Spleen (tissue), 11 donors: ENCODE measurements around the gene OR52M1. TPM values are rescaled to one million over a fixed set of nuclear protein-coding genes. Genes with fewer than 3 reads are reported as not detected.

Experiments
- DNase-seq: peaks from one replicate; pipeline ENCODE4 v3.0.0-alpha.2; 2020
- H3K27ac ChIP-seq, 8 donors: fragments of 200-600 bp; sonication (generic) in 7 of 8; 1 replicate in 4 of 8; 2 replicates in 4 of 8; pipeline versions ENCODE4 v1.5.0 to v1.8.0; 2016 to 2021; ENCODE audit warnings: inconsistent platforms in 4 of 8, mild to moderate bottlenecking in 4 of 8, moderate library complexity in 1 of 8
- H3K27me3 ChIP-seq, 7 donors: fragments of 200-600 bp; sonication (generic) in 6 of 7; replicated peaks in 1 of 7; 1 replicate in 4 of 7; 2 replicates in 3 of 7; pipeline versions ENCODE4 v1.5.0 to v1.8.0; 2016 to 2021; ENCODE audit warnings: inconsistent platforms in 3 of 7, mild to moderate bottlenecking in 1 of 7
- H3K36me3 ChIP-seq, 6 donors: fragments of 200-600 bp; sonication (generic) in 5 of 6; 1 replicate in 4 of 6; 2 replicates in 2 of 6; pipeline versions ENCODE4 v1.5.0 to v1.8.0; 2016 to 2021; ENCODE audit warnings: inconsistent platforms in 2 of 6
- H3K4me1 ChIP-seq, 6 donors: fragments of 200-600 bp; sonication (generic) in 5 of 6; 1 replicate in 3 of 6; 2 replicates in 3 of 6; pipeline versions ENCODE4 v1.5.0 to v1.8.0; 2016 to 2021; ENCODE audit warnings: inconsistent platforms in 3 of 6
- H3K4me3 ChIP-seq, 8 donors: fragments of 200-600 bp; sonication (generic) in 7 of 8; 1 replicate in 4 of 8; 2 replicates in 4 of 8; pipeline versions ENCODE4 v1.5.0 to v1.8.0; 2016 to 2021; ENCODE audit warnings: inconsistent platforms in 4 of 8, mild to moderate bottlenecking in 4 of 8, moderate library complexity in 2 of 8
- H3K9me3 ChIP-seq, 8 donors: fragments of 200-600 bp; sonication (generic) in 7 of 8; 1 replicate in 4 of 8; 2 replicates in 4 of 8; pipeline versions ENCODE4 v1.5.0 to v1.8.0; 2016 to 2021; ENCODE audit warnings: inconsistent platforms in 4 of 8
- POLR2A ChIP-seq, 3 donors: fragments of 450-650 bp; IDR thresholded peaks; one replicate each; pipeline ENCODE4 v1.5.1; 2017; ENCODE audit warnings: antibody characterized with exemption in 3 of 3, mild to moderate bottlenecking in 1 of 3
- POLR2AphosphoS5 ChIP-seq, 3 donors: sonication (generic); formaldehyde crosslinking; IDR thresholded peaks; one replicate each; pipeline ENCODE4 v1.5.1; 2017; ENCODE audit warnings: antibody characterized with exemption in 3 of 3
- WGBS, 5 donors: extraction: QIAGEN DNeasy Blood & Tissue Kit in 3 of 5; methylation state at CpG; one replicate each; pipeline versions ENCODE4 v1.1.5 to v1.1.7; 2013 to 2018; 5-methylcytosine and 5-hydroxymethylcytosine counted together
- intact Hi-C: fragments of 100-400 bp; cut with DNase I; formaldehyde crosslinking; loops from one replicate; pipeline ENCODE4 v1.15.0; 2023; ENCODE audit warnings: low total_unique reads
- polyA plus RNA-seq, 3 donors: library from polyadenylated mRNA; stranded (reverse); fragments of 200-250 nt; gene quantifications; one replicate each; pipeline ENCODE4 v1.2.1, GENCODE V29; 2013
- total RNA-seq, 7 donors: library from RNA; depleted of rRNA in 3 of 7; stranded (reverse); fragments of >200 nt in 3 of 7; fragmentation: NEBNext Ultra II Directional in 4 of 7; extraction: Animal tissue kit (Norgen Biotek cat#: 25700) in 4 of 7; gene quantifications; one replicate each; pipeline versions ENCODE4 v1.1.0 to v1.2.1, GENCODE V29; 2016 to 2021
- TF ChIP-seq, protein P1 (sequence below), 11 experiments: fragments of 200-600 bp in 7 of 11; fragments of 450-650 bp in 4 of 11; sonication (generic) in 4 of 11; IDR thresholded peaks in 8 of 11; conservative IDR thresholded peaks in 3 of 11; 1 replicate in 7 of 11; 2 replicates in 4 of 11; pipeline versions ENCODE4 v1.4.0 to v1.8.0; 2016 to 2021; ENCODE audit warnings: antibody characterized with exemption in 11 of 11, inconsistent platforms in 4 of 11, mild to moderate bottlenecking in 1 of 11
- donor health status: healthy with polysubstance abuse.
- donor health status: DM: no; HTN: no; CAD: no; lungs with moderate emphysema.
- donor health status: DM: no; HTN: no; CAD: no.
- donor health status: Bipolar disorder and iron deficiency.
- donor health status: healthy.
- donor health status: DM: no; HTN: no; CAD: no.
- donor health status: DM: yes; HTN: yes; CAD: no.

Gene OR52M1
- total and polyA plus RNA-seq, 10 donors: not detected

DNA sequence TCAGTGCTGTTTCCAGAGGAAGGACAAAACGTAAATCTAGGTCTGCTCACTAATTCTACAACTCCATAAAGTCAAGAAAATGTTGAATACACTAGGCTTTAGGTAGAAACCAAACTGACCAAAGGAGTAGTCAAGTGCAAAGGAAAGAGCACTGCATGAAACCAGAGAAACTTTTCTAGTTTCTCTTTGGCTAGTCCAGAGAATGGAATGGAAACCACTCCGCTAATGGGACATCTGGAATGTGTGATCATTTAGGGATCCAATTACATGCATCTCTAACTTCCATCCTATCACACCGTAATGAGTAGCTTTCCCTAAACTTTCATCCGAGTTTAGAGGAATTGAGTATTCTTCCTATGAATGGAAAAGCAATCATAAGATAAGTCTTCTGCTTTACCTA is 2.4 kb downstream of the OR52M1 start:
- H3K27ac ChIP-seq: no peak overlapping the region
- peaks cover 0 to 7% (median 0%) of the 10 kb centered on the region in 7 donors for H3K27me3 ChIP-seq
- TF ChIP-seq, protein P1, sequence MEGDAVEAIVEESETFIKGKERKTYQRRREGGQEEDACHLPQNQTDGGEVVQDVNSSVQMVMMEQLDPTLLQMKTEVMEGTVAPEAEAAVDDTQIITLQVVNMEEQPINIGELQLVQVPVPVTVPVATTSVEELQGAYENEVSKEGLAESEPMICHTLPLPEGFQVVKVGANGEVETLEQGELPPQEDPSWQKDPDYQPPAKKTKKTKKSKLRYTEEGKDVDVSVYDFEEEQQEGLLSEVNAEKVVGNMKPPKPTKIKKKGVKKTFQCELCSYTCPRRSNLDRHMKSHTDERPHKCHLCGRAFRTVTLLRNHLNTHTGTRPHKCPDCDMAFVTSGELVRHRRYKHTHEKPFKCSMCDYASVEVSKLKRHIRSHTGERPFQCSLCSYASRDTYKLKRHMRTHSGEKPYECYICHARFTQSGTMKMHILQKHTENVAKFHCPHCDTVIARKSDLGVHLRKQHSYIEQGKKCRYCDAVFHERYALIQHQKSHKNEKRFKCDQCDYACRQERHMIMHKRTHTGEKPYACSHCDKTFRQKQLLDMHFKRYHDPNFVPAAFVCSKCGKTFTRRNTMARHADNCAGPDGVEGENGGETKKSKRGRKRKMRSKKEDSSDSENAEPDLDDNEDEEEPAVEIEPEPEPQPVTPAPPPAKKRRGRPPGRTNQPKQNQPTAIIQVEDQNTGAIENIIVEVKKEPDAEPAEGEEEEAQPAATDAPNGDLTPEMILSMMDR (IDR thresholded peaks at IDR 0.05 in 8 of 11, conservative IDR thresholded peaks at IDR 0.05 in 3 of 11): no peak
- no peak for TF ChIP-seq POLR2A (IDR thresholded peaks at IDR 0.05)
- no peak for TF ChIP-seq POLR2AphosphoS5 (IDR thresholded peaks at IDR 0.05)
- H3K36me3 ChIP-seq: no peaks in the 10 kb centered on the region
- intact Hi-C loops: no loop called here
- 73 to 87% (median 82%) methylated on average over 4 of the region's 4 CpGs for WGBS, 5 donors
- DNase-seq: no peak
- H3K4me3 ChIP-seq: no peak overlapping the region
- no peaks in the 10 kb centered on the region for H3K4me1 ChIP-seq
- peaks cover 0 to 18% (median 8%) of the 10 kb centered on the region in 8 donors for H3K9me3 ChIP-seq

DNA sequence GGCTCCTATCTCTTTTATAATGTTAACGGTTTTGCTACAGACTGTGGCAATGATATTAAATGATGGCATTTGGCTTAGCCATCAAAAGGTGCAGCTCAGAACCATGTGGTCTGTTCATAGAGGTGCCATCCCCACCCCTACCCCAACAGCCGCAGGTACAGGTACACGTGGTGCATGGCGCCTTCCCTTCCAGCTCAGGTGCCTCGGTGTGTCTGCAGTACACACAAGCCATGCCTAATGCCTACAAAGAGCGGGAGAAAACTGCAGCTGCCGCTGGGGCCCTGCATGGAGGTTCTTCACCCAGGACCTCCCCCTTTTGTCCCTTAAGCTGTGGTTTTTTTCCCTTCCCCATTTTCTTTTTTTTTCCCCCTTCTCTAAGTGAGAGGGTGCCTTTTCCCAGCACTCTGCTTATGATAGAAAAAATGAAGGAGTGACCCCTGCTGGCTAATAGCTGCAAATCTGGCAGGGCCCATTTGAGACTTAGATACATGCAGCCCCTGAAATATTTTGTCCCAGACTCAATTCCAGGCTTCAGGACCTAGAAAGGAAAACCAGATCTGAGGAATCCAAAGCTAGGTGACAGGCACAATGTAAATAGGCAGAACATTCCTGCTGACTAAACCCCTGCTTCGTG is 6.5 kb downstream of the OR52M1 start:
- H3K36me3 ChIP-seq: no peaks in the 10 kb centered on the region
- intact Hi-C loops: no loop called here
- no peak overlapping the region for H3K27ac ChIP-seq
- no peak overlapping the region for H3K4me3 ChIP-seq
- 76 to 86% (median 82%) methylated on average over 8 of the region's 8 CpGs for WGBS, 5 donors
- DNase-seq: no peak
- TF ChIP-seq, protein P1 (IDR thresholded peaks at IDR 0.05 in 8 of 11, conservative IDR thresholded peaks at IDR 0.05 in 3 of 11): no peak
- TF ChIP-seq POLR2A (IDR thresholded peaks at IDR 0.05) (no peak), POLR2AphosphoS5 (IDR thresholded peaks at IDR 0.05) (no peak)
- H3K4me1 ChIP-seq: no peaks in the 10 kb centered on the region
- peaks cover 0 to 19% (median 0%) of the 10 kb centered on the region in 7 donors for H3K27me3 ChIP-seq
- H3K9me3 ChIP-seq: peaks cover 0 to 29% (median 16%) of the 10 kb centered on the region in 8 donors

DNA sequence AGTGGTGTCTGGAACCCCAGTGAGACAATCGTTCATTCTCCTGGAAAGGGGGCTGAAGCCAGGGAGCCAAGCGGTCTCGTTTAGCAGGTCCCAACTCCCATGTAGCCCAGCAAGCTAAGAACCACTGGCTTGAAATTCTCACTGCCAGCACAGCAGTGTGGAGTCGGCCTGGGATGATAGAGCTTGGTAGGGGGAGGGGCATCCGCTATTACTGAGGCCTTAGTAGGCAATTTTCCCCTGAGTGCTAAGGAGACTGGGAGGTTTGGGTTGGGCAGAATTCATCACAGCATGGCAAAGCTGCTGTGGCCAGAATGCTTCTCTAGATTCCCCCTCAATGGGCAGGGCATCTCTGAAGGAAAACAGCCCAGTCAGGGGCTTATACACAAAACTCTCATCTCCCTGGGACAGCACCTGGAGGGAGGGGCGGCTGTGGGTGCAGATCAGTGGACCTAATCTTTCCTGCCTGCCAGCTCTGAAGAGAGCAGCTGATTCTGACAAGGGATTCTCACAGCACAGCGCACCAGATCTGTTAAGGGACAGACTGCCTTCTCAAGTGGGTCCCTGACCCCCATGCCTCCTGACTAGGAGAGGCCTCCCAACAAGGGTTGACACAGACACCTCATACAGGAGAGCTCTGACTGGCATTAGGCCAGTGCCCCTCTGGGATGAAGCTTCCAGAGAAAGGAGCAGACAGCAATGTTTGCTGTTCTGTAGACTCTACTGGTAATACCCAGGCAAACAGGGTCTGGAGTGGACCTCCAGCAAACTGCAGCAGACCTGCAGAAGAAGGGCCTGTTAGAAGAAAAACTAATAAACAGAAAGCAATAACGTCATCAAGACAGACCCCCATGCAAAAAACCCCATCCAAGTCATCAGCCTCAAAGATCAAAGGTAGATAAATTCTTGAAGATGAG is 14.8 kb downstream of the OR52M1 start:
- H3K36me3 ChIP-seq: no peaks in the 10 kb centered on the region
- no peak overlapping the region for H3K4me3 ChIP-seq
- H3K27ac ChIP-seq: no peak overlapping the region
- intact Hi-C loops: no loop called here
- 71 to 82% (median 73%) methylated on average over 7 to 8 of the region's 8 CpGs for WGBS, 5 donors
- peaks cover 0 to 22% (median 0%) of the 10 kb centered on the region in 7 donors for H3K27me3 ChIP-seq
- H3K4me1 ChIP-seq: no peaks in the 10 kb centered on the region
- peaks cover 0 to 11% (median 5%) of the 10 kb centered on the region in 8 donors for H3K9me3 ChIP-seq
- TF ChIP-seq POLR2A (IDR thresholded peaks at IDR 0.05) (no peak), POLR2AphosphoS5 (IDR thresholded peaks at IDR 0.05) (no peak)
- TF ChIP-seq, protein P1 (IDR thresholded peaks at IDR 0.05 in 8 of 11, conservative IDR thresholded peaks at IDR 0.05 in 3 of 11): no peak
- no peak for DNase-seq

- H3K27ac ChIP-seq: no peak overlapping the region
- no peak overlapping the region for H3K4me3 ChIP-seq
- DNase-seq: no peak
- H3K9me3 ChIP-seq: peaks cover 0 to 14% (median 5%) of the 10 kb centered on the region in 8 donors
- no peaks in the 10 kb centered on the region for H3K36me3 ChIP-seq
- H3K4me1 ChIP-seq: no peaks in the 10 kb centered on the region
- intact Hi-C loops: no loop called here
- H3K27me3 ChIP-seq: peaks cover 0 to 22% (median 0%) of the 10 kb centered on the region in 7 donors
- no peak for TF ChIP-seq POLR2A (IDR thresholded peaks at IDR 0.05)
- TF ChIP-seq, protein P1 (IDR thresholded peaks at IDR 0.05 in 8 of 11, conservative IDR thresholded peaks at IDR 0.05 in 3 of 11): no peak
- TF ChIP-seq POLR2AphosphoS5 (IDR thresholded peaks at IDR 0.05): no peak
- 87 to 100% (median 97%) methylated on average over 1 of the region's 1 CpG for WGBS, 5 donors
Observed at GRCh38 chr11:4560467-4560866, 15.5 kb downstream of the OR52M1 start.
